Fibroblast of pulmonary artery (primary cell): Measurements from ENCODE around the gene RAD51AP1.

Experiments
- DNase-seq: peaks from one replicate; pipeline ENCODE4 v3.0.0-alpha.2; 2010; ENCODE audit warnings: low read depth
- H3K4me3 ChIP-seq: replicated peaks from 2 replicates; pipeline ENCODE4 v1.5.1; 2011; ENCODE audit warnings: low read depth, mild to moderate bottlenecking, control low read depth, low read length, moderate library complexity
- TF ChIP-seq, protein P1 (sequence below): IDR thresholded peaks from 2 replicates; pipeline ENCODE4 v1.5.1; 2011; ENCODE audit warnings: mild to moderate bottlenecking, control low read depth, low read length, inconsistent platforms; ENCODE audit errors: missing control alignments

RAD51AP1 gene

DNA sequence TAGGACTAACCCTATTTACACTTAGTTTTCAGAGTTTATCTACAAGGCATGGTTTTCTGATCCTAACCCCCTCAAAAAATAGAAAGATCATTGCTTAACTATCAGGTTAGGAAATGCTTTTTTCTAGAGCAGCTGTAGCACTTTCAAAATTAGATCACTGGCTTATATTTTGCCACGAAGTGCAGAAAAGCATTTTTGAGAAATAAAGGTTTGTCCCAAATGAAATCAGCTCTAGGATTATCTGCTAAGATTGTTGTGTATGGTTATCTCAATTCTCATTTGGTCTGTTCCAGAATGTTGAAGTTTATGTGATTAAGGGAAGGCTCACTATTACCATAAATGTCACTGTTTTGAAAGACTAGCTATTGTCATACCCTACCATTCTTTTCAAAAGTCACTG lies 13.5 kb downstream of the RAD51AP1 start:
- no peak for DNase-seq
- TF ChIP-seq, protein P1, sequence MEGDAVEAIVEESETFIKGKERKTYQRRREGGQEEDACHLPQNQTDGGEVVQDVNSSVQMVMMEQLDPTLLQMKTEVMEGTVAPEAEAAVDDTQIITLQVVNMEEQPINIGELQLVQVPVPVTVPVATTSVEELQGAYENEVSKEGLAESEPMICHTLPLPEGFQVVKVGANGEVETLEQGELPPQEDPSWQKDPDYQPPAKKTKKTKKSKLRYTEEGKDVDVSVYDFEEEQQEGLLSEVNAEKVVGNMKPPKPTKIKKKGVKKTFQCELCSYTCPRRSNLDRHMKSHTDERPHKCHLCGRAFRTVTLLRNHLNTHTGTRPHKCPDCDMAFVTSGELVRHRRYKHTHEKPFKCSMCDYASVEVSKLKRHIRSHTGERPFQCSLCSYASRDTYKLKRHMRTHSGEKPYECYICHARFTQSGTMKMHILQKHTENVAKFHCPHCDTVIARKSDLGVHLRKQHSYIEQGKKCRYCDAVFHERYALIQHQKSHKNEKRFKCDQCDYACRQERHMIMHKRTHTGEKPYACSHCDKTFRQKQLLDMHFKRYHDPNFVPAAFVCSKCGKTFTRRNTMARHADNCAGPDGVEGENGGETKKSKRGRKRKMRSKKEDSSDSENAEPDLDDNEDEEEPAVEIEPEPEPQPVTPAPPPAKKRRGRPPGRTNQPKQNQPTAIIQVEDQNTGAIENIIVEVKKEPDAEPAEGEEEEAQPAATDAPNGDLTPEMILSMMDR: no peak

DNA sequence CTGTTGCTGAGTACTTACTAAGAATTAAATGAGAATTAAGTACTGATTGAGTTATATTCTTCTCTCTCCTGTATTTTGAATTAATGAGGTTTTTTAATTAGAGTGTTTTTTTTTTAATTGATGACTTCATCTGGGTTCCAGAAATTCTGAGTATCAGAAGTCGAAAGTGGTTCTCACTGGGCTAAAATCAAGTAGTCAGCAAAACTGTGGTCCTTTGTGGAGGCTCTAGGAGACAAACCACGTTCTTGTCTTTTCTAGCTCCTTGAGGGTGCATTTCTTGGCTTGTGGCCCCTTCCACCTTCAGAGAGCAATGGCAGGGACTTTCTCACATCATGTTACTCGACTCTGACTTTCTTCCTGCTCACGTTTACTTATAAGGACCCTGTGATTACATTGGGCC lies 15.3 kb downstream of the RAD51AP1 start:
- TF ChIP-seq, protein P1: no peak
- no peak overlapping the region for H3K4me3 ChIP-seq
- no peak for DNase-seq

More for the DNA sequence above, 13.5 kb downstream of the RAD51AP1 start:
- no peak overlapping the region for H3K4me3 ChIP-seq

DNA sequence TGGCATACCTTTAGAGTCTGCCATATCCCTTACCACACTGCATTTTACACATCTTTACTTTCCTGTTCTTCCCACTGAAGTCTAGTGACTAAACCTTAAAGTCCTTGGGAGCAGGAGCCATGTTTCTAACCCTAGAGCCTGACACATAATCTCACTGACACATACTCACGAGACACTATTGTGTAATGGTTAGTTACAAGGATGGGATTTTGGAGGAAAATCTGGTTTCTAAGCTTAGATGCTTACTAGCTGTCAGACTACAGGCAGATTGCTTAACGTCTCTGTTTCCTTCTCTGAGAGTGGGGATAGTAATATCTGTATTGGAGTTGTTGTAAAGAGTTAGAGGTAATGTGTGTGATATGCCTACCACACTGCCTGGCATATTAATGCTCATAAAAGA lies 17.1 kb downstream of the RAD51AP1 start:
- TF ChIP-seq, protein P1: no peak
- DNase-seq: no peak
- H3K4me3 ChIP-seq: no peak overlapping the region

DNA sequence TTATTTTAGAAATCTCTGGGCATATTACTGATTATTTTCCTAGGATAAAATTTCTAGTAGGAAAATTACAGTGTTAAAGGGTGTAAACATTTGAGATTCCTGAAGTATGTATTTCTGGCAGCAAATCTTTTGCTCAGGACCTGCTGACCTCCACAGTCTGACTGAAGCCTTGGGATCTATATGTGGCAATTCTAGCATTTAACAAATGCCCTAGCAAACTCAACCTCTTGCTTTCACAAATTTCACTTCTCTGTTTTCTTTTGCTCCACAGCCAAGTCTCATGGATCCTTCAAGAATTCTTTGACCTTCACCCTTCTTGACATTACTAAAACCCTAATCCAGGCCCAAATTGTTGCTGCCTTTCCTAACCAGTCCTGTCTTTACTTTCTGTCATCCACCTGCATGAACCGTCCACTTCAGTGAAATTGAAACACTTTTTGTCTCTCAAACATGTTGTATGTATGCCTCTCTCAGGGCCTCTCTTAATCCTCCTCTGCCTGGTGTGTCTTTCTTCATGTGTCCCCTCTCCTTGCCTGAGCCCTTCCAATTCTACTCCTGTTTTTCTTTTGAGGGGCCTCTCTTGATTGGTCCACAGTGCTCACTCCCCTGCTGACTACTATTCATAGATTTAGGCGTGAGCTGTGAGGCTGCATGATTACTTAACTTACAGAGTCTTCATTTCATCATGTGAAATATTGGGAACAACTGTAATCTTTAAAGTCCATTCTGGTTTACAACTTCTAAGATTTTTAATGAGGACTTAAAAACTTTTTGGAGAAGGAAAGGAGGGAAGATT lies 18.2 kb downstream of the RAD51AP1 start:
- DNase-seq: no peak
- H3K4me3 ChIP-seq: no peak overlapping the region
- TF ChIP-seq, protein P1: no peak

DNA sequence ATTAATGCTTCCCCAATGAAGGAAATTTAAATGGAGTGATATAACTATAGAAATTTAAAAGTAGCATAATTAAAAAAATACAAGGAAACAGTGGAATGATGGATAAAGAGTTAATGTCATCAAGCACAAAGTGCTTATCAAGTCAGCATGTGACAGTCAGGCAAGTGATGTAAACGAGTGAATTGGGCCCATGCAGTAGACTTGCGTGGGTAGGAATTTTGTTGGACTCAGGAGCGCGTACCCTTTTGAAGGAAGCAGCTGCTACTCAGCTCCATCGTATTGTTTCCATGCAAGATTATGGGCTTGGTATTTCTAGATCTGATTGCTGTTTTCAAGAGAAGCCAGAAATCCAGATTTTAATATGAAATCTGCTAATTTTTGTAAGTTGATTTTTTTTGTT lies 18.9 kb downstream of the RAD51AP1 start:
- no peak overlapping the region for H3K4me3 ChIP-seq
- no peak for DNase-seq
- TF ChIP-seq, protein P1: no peak

DNA sequence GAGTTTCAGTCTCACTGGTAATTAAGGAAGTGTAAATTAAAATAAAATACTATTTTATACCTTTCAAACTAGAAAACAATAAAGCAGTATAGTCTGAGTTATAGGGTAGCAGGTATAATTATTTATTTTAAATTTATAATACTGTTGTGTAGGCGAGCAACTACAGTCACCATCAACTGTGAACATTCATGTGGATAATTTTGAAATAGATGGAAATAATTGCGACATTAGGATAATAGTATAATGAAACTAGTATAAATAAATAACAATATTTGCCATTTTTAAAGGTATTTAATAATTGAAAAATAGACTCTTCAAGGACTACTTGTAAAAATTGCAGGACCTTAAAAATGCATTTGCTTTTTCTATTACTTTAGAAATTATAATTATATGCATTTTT lies 19.5 kb downstream of the RAD51AP1 start:
- H3K4me3 ChIP-seq: no peak overlapping the region
- TF ChIP-seq, protein P1: no peak
- no peak for DNase-seq
